ENCODE measurements around the gene MDM2.

MDM2 gene

DNA sequence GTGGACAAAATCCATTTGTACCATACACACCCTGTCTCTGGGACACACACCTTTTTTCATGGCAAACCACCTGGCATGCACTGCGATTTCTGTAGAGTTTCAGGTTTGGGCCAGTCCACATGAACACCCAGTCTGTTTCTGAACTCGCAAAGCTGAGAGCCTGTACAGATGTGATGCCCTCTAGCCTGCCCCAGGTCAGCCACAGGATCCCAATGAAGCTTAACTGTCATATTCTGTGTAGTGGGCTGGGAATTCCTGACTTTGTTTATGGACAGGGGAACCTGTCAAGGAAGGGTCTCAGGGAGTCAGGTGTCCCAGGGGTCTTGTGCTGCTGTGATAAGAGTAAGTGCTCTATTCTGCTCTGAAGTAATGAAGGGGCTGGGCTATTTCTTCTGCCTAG is 85.2 kb downstream of the MDM2 start:
- H3K36me3 ChIP-seq (ENCODE audit: insufficient read depth, low read length), result no peaks in the 10 kb centered on the region
- TF ChIP-seq EZH2 (IDR thresholded peaks at IDR 0.05), result no peak
- no peak for TF ChIP-seq POLR2AphosphoS5 (IDR thresholded peaks at IDR 0.05; ENCODE audit: borderline replicate concordance, low read depth, low read length)
- no peak for TF ChIP-seq FOXP2 (optimal IDR thresholded peaks at IDR 0.05; ENCODE audit: control extremely low read depth, extremely low read length, insufficient read depth)
- H3K27ac ChIP-seq, result no peak overlapping the region
- H3K4me3 ChIP-seq, result no peak overlapping the region
- no peaks in the 10 kb centered on the region for H3K9me3 ChIP-seq (ENCODE audit: low read depth, low read length)
- no peak overlapping the region for H3K9ac ChIP-seq (ENCODE audit: insufficient read length)
- no peak for DNase-seq (ENCODE audit: low read depth, low spot score)

DNA sequence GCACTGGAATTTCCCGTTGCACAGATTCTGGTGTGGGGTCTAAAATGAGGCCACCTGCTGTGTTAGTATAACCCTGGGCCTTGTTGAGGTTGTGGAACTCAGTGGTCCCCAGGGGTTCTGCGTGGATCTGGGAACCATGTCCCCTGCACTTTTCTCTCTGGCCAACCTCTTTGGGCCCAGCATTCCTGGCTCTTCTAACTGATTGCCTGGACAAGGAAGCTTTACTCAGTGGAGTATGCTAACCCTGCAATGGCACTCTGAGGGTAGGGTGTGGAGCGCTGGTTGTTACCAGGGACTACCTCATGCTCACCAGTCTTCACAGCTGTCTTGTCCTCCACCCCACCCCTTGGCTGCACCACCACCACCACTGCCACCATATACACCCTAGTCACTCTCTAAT is 85.8 kb downstream of the MDM2 start:
- Histone ChIP-seq H3K4me3 (no peak overlapping the region), H3K27ac (no peak overlapping the region), H3K9me3 (ENCODE audit: low read depth, low read length) (no peaks in the 10 kb centered on the region), H3K9ac (ENCODE audit: insufficient read length) (no peak overlapping the region), H3K36me3 (ENCODE audit: insufficient read depth, low read length) (no peaks in the 10 kb centered on the region)
- no peak for TF ChIP-seq POLR2AphosphoS5 (IDR thresholded peaks at IDR 0.05; ENCODE audit: borderline replicate concordance, low read depth, low read length)
- TF ChIP-seq EZH2 (IDR thresholded peaks at IDR 0.05), result no peak
- TF ChIP-seq FOXP2 (optimal IDR thresholded peaks at IDR 0.05; ENCODE audit: control extremely low read depth, extremely low read length, insufficient read depth), result no peak
- no peak for DNase-seq (ENCODE audit: low read depth, low spot score)

DNA sequence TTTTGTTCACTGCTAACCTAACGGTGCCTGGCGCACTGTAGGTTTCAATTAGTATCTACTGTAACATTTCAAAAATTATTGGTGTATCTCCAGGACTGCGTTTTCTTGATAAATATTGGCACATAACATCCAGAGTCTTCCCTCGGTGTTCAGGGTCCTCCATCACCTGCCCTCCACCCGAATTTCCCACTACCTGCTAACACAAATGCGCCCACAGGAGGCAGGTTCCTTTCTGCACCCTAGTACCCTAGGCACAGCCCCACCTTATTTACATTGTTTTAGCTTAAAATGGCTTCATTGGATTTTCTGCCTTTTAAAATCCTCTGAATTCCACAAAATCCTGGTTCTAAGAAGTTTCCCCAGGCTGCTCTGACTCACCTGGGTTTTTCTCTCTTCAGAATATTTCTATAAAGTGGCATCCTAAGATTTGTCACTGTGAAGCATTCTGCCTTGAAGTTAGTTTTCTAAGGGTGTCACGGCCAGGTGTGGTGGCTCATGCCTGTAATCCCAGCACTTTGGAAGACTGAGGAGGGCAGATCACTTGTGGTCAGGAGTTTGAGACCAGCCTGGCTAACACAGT is 86.4 kb downstream of the MDM2 start:
- no peak overlapping the region for H3K9ac ChIP-seq (ENCODE audit: insufficient read length)
- no peak for DNase-seq (ENCODE audit: low read depth, low spot score)
- H3K4me3 ChIP-seq, result no peak overlapping the region
- H3K36me3 ChIP-seq (ENCODE audit: insufficient read depth, low read length), result no peaks in the 10 kb centered on the region
- H3K9me3 ChIP-seq (ENCODE audit: low read depth, low read length), result no peaks in the 10 kb centered on the region
- TF ChIP-seq POLR2AphosphoS5 (IDR thresholded peaks at IDR 0.05; ENCODE audit: borderline replicate concordance, low read depth, low read length) (no peak), EZH2 (IDR thresholded peaks at IDR 0.05) (no peak), FOXP2 (optimal IDR thresholded peaks at IDR 0.05; ENCODE audit: control extremely low read depth, extremely low read length, insufficient read depth) (no peak)
- H3K27ac ChIP-seq, result no peak overlapping the region

- Histone ChIP-seq H3K9me3 (ENCODE audit: low read depth, low read length) (no peaks in the 10 kb centered on the region), H3K4me3 (no peak overlapping the region), H3K9ac (ENCODE audit: insufficient read length) (no peak overlapping the region), H3K36me3 (ENCODE audit: insufficient read depth, low read length) (no peaks in the 10 kb centered on the region), H3K27ac (no peak overlapping the region)
- no peak for TF ChIP-seq EZH2 (IDR thresholded peaks at IDR 0.05)
- no peak for TF ChIP-seq POLR2AphosphoS5 (IDR thresholded peaks at IDR 0.05; ENCODE audit: borderline replicate concordance, low read depth, low read length)
- no peak for TF ChIP-seq FOXP2 (optimal IDR thresholded peaks at IDR 0.05; ENCODE audit: control extremely low read depth, extremely low read length, insufficient read depth)
- DNase-seq (ENCODE audit: low read depth, low spot score), result no peak
These were observed 89.0 kb downstream of the MDM2 start for GRCh38 chr12:68896881-68897540.

GRCh38 chr12:68899251-68899771 is 91.3 kb downstream of the MDM2 start:
- no peak for TF ChIP-seq EZH2 (IDR thresholded peaks at IDR 0.05)
- TF ChIP-seq FOXP2 (optimal IDR thresholded peaks at IDR 0.05; ENCODE audit: control extremely low read depth, extremely low read length, insufficient read depth), result no peak
- TF ChIP-seq POLR2AphosphoS5 (IDR thresholded peaks at IDR 0.05; ENCODE audit: borderline replicate concordance, low read depth, low read length), result no peak
- H3K9me3 ChIP-seq (ENCODE audit: low read depth, low read length), result no peaks in the 10 kb centered on the region
- H3K27ac ChIP-seq, result no peak overlapping the region
- H3K36me3 ChIP-seq (ENCODE audit: insufficient read depth, low read length), result no peaks in the 10 kb centered on the region
- no peak overlapping the region for H3K4me3 ChIP-seq
- DNase-seq (ENCODE audit: low read depth, low spot score), result no peak
- no peak overlapping the region for H3K9ac ChIP-seq (ENCODE audit: insufficient read length)

GRCh38 chr12:68900241-68900640 is 92.3 kb downstream of the MDM2 start:
- no peak overlapping the region for H3K27ac ChIP-seq
- no peaks in the 10 kb centered on the region for H3K9me3 ChIP-seq (ENCODE audit: low read depth, low read length)
- H3K4me3 ChIP-seq, result no peak overlapping the region
- H3K9ac ChIP-seq (ENCODE audit: insufficient read length), result no peak overlapping the region
- DNase-seq (ENCODE audit: low read depth, low spot score), result no peak
- H3K36me3 ChIP-seq (ENCODE audit: insufficient read depth, low read length), result no peaks in the 10 kb centered on the region
- TF ChIP-seq FOXP2 (optimal IDR thresholded peaks at IDR 0.05; ENCODE audit: control extremely low read depth, extremely low read length, insufficient read depth) (no peak), EZH2 (IDR thresholded peaks at IDR 0.05) (no peak), POLR2AphosphoS5 (IDR thresholded peaks at IDR 0.05; ENCODE audit: borderline replicate concordance, low read depth, low read length) (no peak)
